NCI-H1436 (cell line): ENCODE measurements around the gene ATAD3A.
"Not testable (repeated sequence)": the region's sequence is repeated elsewhere in the genome, so short reads cannot be mapped to it uniquely, and the experiment has no call there.

Source experiments
- DNase-seq: peaks from one replicate; lab custom pipeline; 2025; lab: John Stamatoyannopoulos, UW

Gene ATAD3A

GRCh38 chr1:1556505-1556904 is 44.5 kb downstream of the ATAD3A start:
- DNase-seq = no peak

GRCh38 chr1:1556961-1557360 is 45.0 kb downstream of the ATAD3A start:
- not testable (repeated sequence) for DNase-seq

- not testable (repeated sequence) for DNase-seq
Measured at GRCh38 chr1:1557688-1558087, 45.7 kb downstream of the ATAD3A start.

DNA sequence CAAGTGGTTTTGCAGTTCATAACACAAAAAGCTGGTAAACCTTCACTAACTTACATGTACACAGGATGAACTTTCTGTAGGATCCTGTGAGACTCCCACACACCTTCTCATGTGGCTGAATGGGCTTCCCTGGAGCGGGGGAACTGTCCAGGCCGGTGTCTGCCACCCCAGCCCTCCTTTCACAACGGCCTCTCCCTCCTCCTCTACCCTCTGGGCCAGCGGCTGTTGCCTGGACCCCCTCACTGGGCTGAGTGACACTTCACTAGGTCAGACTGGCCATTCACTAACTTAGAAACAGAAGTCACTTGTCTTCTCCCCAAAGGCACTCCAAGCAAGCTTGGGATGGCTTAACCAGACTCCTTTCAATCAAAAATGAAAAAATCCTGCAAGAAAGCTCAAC is 46.6 kb downstream of the ATAD3A start:
- no peak for DNase-seq

DNA sequence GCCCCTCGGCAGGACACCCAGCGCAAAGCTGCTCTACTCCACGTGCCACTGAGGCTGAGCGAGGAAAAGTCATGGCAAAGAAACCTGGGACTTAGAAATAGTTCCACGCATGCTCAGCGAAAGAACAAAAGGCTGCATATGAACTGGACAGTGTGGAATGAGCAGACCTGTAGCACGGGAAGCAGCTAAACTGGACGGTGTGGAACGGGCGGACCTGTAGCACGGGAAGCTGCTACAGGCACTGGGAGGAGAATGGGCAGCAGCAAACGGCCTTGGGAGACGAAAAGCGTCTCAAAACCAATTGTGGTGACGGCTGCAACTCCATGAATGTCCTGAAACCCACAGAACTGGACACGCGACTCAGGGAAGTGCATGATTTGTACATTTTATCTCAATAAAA is 47.1 kb downstream of the ATAD3A start:
- no peak for DNase-seq

DNA sequence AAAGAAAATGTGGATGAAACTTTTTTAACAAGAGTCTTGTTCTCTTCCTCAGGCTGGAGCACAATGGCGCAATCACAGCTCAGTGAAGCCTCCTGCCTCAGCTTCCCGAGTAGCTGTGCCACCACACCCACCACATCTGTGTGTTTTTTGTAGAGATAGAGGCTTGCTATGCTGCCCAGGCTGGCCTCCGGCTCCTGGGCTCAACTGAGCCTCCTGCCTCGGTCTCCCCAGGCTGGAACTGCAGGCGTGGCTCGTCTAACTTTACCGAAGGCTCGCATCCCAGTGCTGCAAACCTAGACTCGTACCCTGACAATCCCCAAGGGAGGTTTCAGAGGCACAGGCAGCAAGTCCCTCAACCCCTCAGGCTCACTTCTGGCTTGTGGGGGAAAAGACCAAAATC is 48.2 kb downstream of the ATAD3A start:
- no peak for DNase-seq

- no peak for DNase-seq
Measured at GRCh38 chr1:1561801-1562470, 50.0 kb downstream of the ATAD3A start.

- DNase-seq = no peak
Measured at GRCh38 chr1:1562556-1563195, 50.7 kb downstream of the ATAD3A start.

- no peak for DNase-seq
Measured at GRCh38 chr1:1563688-1564087, 51.7 kb downstream of the ATAD3A start.

DNA sequence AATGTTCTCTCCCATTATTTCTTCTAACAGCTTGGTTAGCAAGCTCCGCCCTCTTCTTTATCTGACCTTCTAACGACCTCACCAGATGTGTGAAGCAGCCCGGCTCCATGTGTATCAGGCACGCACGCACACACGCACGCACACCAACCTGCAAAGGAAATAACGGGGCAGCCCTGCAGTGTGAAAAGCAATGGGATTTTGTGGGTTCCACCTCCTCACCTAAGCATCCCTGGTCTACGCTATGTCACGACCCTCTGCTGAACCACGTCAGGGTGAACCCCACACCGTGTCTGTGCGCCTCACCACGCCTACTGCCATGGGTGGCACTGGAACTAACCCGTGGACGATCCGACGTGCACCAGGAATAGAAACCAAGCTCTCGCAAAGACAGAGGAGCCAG is 52.3 kb downstream of the ATAD3A start:
- DNase-seq = no peak

DNA sequence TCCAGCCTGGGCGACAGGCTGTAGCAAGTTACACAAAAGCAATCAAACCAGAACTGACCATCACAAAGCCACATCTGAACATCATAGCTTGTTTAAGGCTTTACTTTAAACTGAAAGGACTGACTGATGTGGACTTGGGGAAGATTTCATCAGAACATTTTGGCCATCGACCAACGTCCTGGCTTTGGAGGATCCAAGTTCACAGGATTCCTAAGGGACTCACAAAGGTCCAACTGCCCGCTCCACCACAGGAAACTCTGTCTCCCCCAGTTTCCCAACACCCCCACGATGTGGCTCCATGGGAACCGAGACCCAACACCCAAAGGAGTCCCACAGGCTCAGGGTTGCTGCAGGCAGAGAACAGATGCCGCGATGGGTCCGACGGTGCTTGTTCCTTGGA is 53.4 kb downstream of the ATAD3A start:
- no peak for DNase-seq

DNA sequence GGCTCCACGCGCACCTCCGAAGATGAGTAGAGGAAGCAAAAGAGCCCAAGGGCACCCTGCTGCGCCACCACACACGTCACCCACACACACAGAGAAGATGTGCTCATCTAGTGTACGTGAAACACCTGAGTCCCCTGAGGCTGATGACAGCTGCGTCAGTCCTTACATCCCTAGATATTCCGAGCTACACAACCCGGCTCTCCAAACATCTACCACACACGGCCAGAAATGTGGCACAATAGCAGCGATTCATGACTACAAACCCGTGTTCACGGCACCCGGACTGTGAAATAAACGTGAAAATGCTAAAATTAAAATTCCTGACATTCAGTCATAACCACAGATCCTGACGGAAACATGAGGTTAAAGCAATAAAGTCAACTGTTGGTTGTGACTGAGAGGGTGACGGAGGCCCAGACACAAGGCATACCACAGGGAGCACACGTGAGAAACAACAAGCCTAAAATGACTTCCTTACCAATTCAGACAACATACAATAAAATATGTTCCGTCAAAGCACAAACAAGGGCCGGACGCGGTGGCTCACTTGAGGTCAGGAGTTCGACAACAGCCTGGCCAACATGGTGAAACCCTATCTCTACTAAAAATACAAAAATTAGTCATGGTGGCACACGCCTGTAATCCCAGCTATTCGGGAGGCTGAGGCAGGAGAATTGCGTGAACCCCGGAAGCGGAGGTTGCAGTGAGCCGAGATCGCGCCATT is 55.4 kb downstream of the ATAD3A start:
- no peak for DNase-seq

DNA sequence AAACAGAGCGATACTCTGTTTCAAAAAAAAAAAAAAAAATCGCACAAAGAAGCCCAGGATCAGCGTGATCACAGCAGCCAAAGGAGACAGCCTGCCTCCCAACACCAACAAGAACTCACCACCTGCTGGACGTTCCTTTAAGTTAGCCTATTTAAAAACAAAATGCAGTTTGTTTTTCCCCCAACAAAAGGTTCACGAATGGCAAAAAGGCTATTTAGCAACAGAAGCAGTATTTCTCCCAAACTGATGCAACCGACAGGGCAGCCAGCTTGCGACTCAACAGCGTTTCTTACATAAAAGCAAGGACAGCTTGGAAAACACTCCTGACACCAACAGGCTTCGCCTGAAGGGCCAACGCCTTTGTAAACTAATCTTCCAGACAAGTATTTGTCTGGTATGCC is 55.9 kb downstream of the ATAD3A start:
- DNase-seq = no peak

GRCh38 chr1:1569341-1569740 is 57.4 kb downstream of the ATAD3A start:
- no peak for DNase-seq

DNA sequence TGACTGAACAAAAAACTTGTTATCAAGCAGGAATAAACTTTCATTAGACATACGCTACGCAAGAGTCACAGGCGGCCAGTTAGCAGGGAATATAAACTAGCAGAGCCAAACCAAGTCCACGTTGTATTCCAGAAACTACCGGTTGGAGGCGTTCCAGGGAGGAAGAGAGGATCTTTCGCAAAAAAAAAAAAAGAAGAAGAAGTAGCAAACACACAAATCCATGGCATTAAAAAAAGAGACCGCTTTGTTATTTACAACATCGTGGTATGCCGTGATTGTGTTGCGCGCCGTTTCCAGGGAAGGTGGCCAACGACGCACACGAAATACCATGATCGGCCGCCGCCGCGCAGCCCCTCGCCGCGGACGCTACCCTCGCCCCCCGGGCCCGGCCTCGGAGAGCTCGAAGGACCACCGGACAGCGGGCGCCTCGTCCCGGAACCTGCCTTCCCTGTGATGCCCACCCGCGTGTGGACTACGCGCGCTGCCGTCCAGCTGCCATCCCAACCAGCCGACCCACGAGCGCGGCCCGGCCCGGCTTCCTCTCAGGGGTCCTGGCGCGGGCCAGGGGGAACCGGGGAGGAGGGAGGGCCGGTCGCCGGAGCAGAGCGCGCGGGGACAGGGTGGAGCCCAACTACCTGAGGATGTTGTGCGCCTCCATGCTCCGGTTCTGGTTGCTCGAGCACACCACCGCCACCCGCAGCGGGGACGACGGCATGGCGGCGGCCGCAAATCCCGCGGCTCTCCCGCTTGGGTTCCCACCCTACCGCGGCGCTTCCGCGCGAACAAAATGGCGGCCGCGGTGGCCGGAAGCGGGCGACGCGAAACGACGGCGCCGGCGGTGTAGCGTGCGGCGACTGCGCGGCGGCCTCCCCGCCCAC is 62.1 kb downstream of the ATAD3A start:
- peak; percentile 71 for DNase-seq

- DNase-seq = peak; percentile 88
Measured at GRCh38 chr1:1574721-1575537, 63.0 kb downstream of the ATAD3A start, which contains the start of gene SSU72. SSU72 (minus strand) TSS chr1:1574863; CDS start chr1:1574557, 306 bp downstream.

GRCh38 chr1:1577367-1578011 is 65.5 kb downstream of the ATAD3A start:
- no peak for DNase-seq

- no peak for DNase-seq
Measured at GRCh38 chr1:1578371-1578940, 66.5 kb downstream of the ATAD3A start.

DNA sequence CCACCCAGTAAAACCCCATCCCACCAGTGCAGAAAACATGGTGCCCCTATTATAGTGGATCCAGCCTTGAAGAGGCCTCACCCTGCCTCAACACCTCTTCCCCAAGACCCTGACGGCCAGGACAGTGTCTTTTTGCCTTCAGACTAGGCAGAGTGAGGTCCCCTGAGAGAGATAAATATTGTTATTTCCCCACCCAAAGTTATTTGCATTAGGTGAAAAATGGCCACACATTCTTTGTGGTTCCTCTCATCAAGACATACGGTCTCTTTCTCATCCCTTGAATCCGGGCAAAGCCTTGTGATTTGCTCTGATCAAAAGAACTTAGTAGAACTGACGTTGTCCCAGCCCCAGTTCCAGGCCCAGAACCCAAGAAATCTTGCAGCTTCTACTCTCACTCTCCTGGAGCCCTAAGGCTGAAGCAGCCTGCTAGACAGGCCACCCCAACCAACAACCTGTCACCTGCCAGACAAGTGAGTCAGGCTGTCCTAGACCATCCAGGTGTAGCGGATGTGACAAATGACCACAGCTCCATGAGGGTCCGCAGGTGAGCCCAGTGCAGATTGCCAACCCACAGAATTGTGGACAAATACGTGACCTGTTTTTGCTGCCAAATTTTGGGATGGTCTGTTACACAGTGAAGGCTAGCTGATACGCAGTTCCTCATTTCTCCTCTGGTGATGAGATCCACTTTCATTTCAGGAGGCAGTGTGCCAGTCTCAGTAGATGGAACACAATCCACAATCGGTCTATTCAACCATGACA is 70.8 kb downstream of the ATAD3A start:
- no peak for DNase-seq
